ENCODE data around the gene CCDC136.

Gene CCDC136

GRCh38 chr7:128781851-128782250, 9.9 kb upstream of the CCDC136 start:
- DNase-seq (ENCODE audit: low read depth in 1 of 2, low spot score in 1 of 2) = no peak
- TF ChIP-seq, protein P1, sequence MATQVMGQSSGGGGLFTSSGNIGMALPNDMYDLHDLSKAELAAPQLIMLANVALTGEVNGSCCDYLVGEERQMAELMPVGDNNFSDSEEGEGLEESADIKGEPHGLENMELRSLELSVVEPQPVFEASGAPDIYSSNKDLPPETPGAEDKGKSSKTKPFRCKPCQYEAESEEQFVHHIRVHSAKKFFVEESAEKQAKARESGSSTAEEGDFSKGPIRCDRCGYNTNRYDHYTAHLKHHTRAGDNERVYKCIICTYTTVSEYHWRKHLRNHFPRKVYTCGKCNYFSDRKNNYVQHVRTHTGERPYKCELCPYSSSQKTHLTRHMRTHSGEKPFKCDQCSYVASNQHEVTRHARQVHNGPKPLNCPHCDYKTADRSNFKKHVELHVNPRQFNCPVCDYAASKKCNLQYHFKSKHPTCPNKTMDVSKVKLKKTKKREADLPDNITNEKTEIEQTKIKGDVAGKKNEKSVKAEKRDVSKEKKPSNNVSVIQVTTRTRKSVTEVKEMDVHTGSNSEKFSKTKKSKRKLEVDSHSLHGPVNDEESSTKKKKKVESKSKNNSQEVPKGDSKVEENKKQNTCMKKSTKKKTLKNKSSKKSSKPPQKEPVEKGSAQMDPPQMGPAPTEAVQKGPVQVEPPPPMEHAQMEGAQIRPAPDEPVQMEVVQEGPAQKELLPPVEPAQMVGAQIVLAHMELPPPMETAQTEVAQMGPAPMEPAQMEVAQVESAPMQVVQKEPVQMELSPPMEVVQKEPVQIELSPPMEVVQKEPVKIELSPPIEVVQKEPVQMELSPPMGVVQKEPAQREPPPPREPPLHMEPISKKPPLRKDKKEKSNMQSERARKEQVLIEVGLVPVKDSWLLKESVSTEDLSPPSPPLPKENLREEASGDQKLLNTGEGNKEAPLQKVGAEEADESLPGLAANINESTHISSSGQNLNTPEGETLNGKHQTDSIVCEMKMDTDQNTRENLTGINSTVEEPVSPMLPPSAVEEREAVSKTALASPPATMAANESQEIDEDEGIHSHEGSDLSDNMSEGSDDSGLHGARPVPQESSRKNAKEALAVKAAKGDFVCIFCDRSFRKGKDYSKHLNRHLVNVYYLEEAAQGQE (IDR thresholded peaks at IDR 0.05; ENCODE audit: insufficient replicate concordance, low read depth) = no peak
- TF ChIP-seq POLR2AphosphoS5 (IDR thresholded peaks at IDR 0.05; ENCODE audit: low read depth) (no peak), SPI1 (IDR thresholded peaks at IDR 0.05; ENCODE audit: borderline replicate concordance, low read depth) (no peak), GABPA (IDR thresholded peaks at IDR 0.05; ENCODE audit: low read depth) (no peak), CTCF (IDR thresholded peaks at IDR 0.05; ENCODE audit: insufficient read depth, low read length) (no peak)
- Histone ChIP-seq H3K27ac (replicated peaks) (no peak overlapping the region), H3K4me3 (replicated peaks; ENCODE audit: insufficient read depth, low read length) (no peak overlapping the region), H3K27me3 (ENCODE audit: insufficient read depth, poor library complexity, severe bottlenecking) (no peaks in the 10 kb centered on the region)

- no peak overlapping the region for H3K4me3 ChIP-seq (replicated peaks; ENCODE audit: insufficient read depth, low read length)
- DNase-seq (ENCODE audit: low read depth in 1 of 2, low spot score in 1 of 2) = no peak
These were observed 8.5 kb upstream of the CCDC136 start for GRCh38 chr7:128783143-128783861.

DNA sequence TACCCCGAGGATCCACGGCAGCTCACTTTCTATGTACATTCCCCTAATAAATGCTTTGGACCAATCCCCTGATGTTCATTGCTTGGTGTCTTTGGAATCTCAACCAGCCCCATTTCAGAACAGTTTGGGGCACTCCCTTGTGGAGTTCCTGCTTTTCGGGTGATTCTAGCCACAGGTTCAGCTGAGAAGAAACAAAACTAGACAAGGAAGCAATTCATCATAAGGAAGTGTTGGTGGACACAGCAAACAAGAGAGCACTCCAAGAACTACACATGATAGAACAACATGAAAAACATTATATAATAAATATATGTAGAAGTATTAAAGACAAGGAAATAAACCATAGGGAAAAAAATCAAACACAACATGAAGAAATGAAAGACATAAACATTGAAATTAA, 6.0 kb upstream of the CCDC136 start:
- TF ChIP-seq SPI1 (IDR thresholded peaks at IDR 0.05; ENCODE audit: borderline replicate concordance, low read depth) = no peak
- TF ChIP-seq, protein P1 (IDR thresholded peaks at IDR 0.05; ENCODE audit: insufficient replicate concordance, low read depth) = no peak
- TF ChIP-seq CTCF (IDR thresholded peaks at IDR 0.05; ENCODE audit: insufficient read depth, low read length) = no peak
- TF ChIP-seq POLR2AphosphoS5 (IDR thresholded peaks at IDR 0.05; ENCODE audit: low read depth) = no peak

More at GRCh38 chr7:128783143-128783861, 8.5 kb upstream of the CCDC136 start:
- TF ChIP-seq CTCF (IDR thresholded peaks at IDR 0.05; ENCODE audit: insufficient read depth, low read length) (no peak), POLR2AphosphoS5 (IDR thresholded peaks at IDR 0.05; ENCODE audit: low read depth) (no peak), GABPA (IDR thresholded peaks at IDR 0.05; ENCODE audit: low read depth) (no peak)
- TF ChIP-seq, protein P1 (IDR thresholded peaks at IDR 0.05; ENCODE audit: insufficient replicate concordance, low read depth) = no peak
- Histone ChIP-seq H3K27me3 (ENCODE audit: insufficient read depth, poor library complexity, severe bottlenecking) (no peaks in the 10 kb centered on the region), H3K27ac (replicated peaks) (no peak overlapping the region)

More for the DNA sequence above, 6.0 kb upstream of the CCDC136 start:
- Histone ChIP-seq H3K4me3 (replicated peaks; ENCODE audit: insufficient read depth, low read length) (no peak overlapping the region), H3K27me3 (ENCODE audit: insufficient read depth, poor library complexity, severe bottlenecking) (peaks cover 10% of the 10 kb centered on the region), H3K27ac (replicated peaks) (no peak overlapping the region)
- DNase-seq (ENCODE audit: low read depth in 1 of 2, low spot score in 1 of 2) = no peak

Data from HL-60 (cell line).